Esophagus (tissue), 2 donors: Measurements from ENCODE around the gene CA11. TPM values are rescaled to one million over a fixed set of nuclear protein-coding genes. Genes with fewer than 3 reads are reported as not detected.

Experiments used
- H3K27ac ChIP-seq, 2 donors: one replicate each; pipeline ENCODE4 v1.5.1; 2013; ENCODE audit warnings: low read depth in 2 of 2, mild to moderate bottlenecking in 2 of 2, inconsistent platforms in 1 of 2, low read length in 1 of 2, moderate library complexity in 1 of 2
- H3K27me3 ChIP-seq, 2 donors: one replicate each; pipeline ENCODE4 v1.6.1; 2013; ENCODE audit warnings: low read length in 2 of 2, control low read depth in 1 of 2, mild to moderate bottlenecking in 1 of 2; ENCODE audit not compliant: insufficient read depth in 2 of 2, control insufficient read depth in 1 of 2
- H3K36me3 ChIP-seq, 2 donors: one replicate each; pipeline ENCODE4 v1.6.1; 2013; ENCODE audit warnings: low read length in 1 of 2; ENCODE audit not compliant: control insufficient read depth in 2 of 2, insufficient read depth in 2 of 2
- H3K4me1 ChIP-seq, 2 donors: one replicate each; pipeline ENCODE4 v1.6.1; 2013; ENCODE audit warnings: low read length in 1 of 2; ENCODE audit not compliant: control insufficient read depth in 2 of 2, insufficient read depth in 2 of 2
- H3K4me3 ChIP-seq, 2 donors: one replicate each; pipeline ENCODE4 v1.5.1; 2013; ENCODE audit warnings: low read length in 2 of 2, mild to moderate bottlenecking in 2 of 2, low read depth in 1 of 2, moderate library complexity in 1 of 2
- H3K9me3 ChIP-seq, 2 donors: one replicate each; pipeline ENCODE4 v1.6.1; 2013; ENCODE audit warnings: mild to moderate bottlenecking in 2 of 2, low read depth in 1 of 2, low read length in 1 of 2, moderate library complexity in 1 of 2; ENCODE audit not compliant: control insufficient read depth in 2 of 2, insufficient read depth in 1 of 2
- WGBS, 2 donors: extraction: QIAGEN DNeasy Blood & Tissue Kit; methylation state at CpG; one replicate each; pipeline ENCODE4 v1.1.7; 2013; 5-methylcytosine and 5-hydroxymethylcytosine counted together
- polyA plus RNA-seq, 2 donors: library from polyadenylated mRNA; stranded (reverse); fragments of 200-250 nt; gene quantifications; one replicate each; pipeline ENCODE4 v1.2.3, GENCODE V29; 2013
- donor health status: healthy with polysubstance abuse.
- donor health status: Bipolar disorder and iron deficiency.

The CA11 gene
- polyA plus RNA-seq, 2 donors = 6.8 to 12.7 TPM

DNA sequence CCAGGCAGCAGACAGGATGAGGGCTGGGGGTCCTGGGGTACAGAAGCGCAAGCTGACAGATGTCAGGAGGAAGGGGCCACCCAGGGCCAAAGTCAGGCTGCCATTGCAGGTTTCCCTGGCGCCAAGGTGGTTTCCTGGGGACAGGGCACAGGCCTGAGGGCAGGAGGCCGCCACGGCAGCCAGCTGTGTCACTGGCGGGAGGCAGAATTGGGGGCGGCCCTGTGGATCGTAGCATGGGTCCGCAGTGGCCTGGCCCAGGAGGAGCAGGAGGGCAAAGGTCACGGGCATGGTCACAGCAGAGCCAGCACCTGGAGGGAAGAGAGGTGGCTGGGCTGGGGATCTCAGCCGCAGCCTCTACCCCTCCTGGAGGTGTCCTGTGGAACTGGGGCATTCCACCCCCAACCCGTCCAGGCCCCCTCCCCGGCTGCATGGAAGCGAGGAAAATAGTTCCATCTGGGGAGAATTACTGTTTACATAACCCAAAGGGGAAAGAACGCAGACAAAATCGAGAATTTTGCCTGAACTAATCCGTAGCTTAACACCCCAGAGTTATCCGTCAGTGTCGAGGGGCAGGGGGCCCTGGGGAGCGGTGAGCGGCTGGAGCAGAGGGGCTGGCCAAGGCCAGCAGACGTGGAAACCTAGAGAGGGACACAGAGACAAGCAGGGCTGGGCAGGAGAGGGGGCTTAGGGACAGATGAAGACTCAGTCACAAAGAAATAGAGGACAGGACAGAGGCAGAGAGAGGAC lies 24.9 kb upstream of the CA11 start:
- H3K36me3 ChIP-seq = no peaks in the 10 kb centered on the region
- H3K4me3 ChIP-seq = no peak overlapping the region
- H3K9me3 ChIP-seq = no peaks in the 10 kb centered on the region
- WGBS, 2 donors = 80 to 83% methylated on average over 21 of the region's 21 CpGs
- no peaks in the 10 kb centered on the region for H3K4me1 ChIP-seq
- H3K27me3 ChIP-seq = no peaks in the 10 kb centered on the region
- no peak overlapping the region for H3K27ac ChIP-seq

DNA sequence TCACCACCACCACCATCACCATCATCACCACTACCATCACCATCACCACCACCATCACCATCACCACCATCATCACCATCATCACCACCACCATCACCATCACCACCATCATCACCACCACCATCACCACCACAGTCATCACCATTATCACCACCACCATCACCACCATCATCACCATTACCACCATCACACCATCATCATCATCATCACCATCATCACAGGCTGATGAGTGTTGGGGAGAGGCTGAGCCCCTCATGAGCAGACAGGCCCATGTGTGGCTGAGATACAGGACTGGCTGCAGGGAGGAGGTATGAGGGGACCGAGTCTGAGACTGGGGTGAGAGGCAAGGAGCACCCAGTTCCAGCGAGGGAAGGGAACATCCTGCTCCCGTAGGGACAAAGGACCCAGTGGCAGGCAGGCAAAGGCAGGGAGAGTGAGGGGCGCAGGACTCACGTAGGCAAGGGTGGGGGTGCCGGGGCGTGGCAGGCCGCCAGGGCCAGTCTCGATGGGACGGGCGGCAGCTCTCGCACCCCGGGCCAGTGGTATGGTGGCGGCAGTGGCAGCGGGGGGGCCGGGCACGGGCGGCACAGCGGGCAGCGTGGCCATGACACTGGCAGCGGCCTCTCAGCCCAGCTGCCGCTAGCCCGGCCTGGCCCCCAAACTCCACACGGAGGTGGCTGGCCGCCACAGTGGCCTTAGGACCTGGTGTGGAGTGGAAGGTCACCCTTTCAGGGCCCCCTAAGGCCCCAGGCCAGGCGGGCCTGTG lies 24.1 kb upstream of the CA11 start:
- WGBS, 2 donors = 93 to 97% methylated on average over 26 of the region's 26 CpGs
- Histone ChIP-seq H3K36me3 (no peaks in the 10 kb centered on the region), H3K4me1 (no peaks in the 10 kb centered on the region), H3K4me3 (no peak overlapping the region), H3K27ac (no peak overlapping the region), H3K27me3 (no peaks in the 10 kb centered on the region), H3K9me3 (no peaks in the 10 kb centered on the region)

DNA sequence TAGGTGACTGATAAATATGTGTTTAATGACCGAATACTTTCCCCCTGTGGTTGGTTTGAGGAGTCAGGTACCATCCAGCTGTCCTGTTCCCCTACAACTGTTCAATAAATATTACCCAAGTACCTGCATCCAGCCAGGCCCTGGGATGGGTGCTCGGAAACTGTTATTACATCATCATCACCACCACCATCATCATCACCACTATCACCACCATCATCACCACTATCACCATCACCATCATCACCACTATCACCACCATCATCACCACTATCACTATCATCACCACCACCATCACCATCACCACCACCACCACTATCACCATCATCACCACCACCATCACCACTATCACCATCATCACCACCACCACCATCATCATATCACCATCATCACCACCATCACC lies 22.8 kb upstream of the CA11 start:
- Histone ChIP-seq H3K4me1 (no peaks in the 10 kb centered on the region), H3K27me3 (no peaks in the 10 kb centered on the region), H3K36me3 (no peaks in the 10 kb centered on the region), H3K27ac (no peak overlapping the region), H3K9me3 (no peaks in the 10 kb centered on the region), H3K4me3 (no peak overlapping the region)
- WGBS, 2 donors = 90 to 96% methylated on average over 2 of the region's 2 CpGs

- Histone ChIP-seq H3K4me1 (no peaks in the 10 kb centered on the region), H3K36me3 (no peaks in the 10 kb centered on the region), H3K4me3 (no peak overlapping the region), H3K9me3 (no peaks in the 10 kb centered on the region), H3K27me3 (no peaks in the 10 kb centered on the region), H3K27ac (no peak overlapping the region)
- 63 to 69% methylated on average over 3 of the region's 3 CpGs for WGBS, 2 donors
These were observed 22.3 kb upstream of the CA11 start for GRCh38 chr19:48668332-48668731.

DNA sequence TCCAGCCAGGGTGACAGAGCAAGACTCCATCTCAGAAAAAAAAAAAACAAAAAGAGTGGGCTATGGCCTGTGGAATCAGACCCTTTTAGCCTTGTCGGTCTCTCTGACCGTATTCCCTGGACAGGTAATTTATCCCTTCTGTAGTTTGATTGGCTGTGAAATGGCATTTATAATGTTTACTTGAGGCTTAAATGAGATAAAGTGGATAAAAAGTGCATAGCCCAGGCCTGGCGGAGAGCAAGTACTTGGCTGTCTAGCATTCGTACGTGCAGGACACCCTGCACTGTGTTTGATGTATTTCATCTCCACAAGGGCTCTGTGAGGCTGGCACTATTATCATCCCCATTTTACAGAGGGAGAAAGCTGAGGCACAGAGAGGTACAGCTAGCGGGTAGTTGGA lies 19.8 kb upstream of the CA11 start:
- H3K27me3 ChIP-seq = no peaks in the 10 kb centered on the region
- H3K4me3 ChIP-seq = no peak overlapping the region
- 67 to 76% methylated on average over 6 of the region's 6 CpGs for WGBS, 2 donors
- H3K36me3 ChIP-seq = no peaks in the 10 kb centered on the region
- H3K27ac ChIP-seq = no peak overlapping the region
- H3K9me3 ChIP-seq = no peaks in the 10 kb centered on the region
- H3K4me1 ChIP-seq = no peaks in the 10 kb centered on the region

DNA sequence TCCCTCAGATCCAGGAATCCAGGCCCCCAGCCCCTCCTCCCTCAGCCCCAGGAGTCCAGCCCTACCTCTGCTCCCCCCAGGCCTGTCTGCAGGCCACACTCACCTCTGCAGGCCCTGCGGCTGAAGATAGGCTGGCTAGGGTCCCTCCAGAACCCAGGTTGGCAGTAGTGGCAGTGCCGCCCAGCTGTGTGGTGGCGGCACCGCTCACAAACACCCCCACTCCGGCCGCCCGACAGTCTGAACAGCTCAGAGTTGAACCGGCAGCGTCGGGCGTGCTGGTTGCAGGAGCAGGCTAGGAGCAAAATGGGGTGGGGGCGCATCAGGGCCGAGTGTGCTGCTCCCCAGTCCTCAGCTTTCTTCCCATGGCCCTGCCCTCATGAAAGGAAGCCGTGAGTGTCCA lies 18.5 kb upstream of the CA11 start:
- 89 to 92% methylated on average over 14 of the region's 14 CpGs for WGBS, 2 donors
- no peak overlapping the region for H3K27ac ChIP-seq
- H3K27me3 ChIP-seq = no peaks in the 10 kb centered on the region
- no peaks in the 10 kb centered on the region for H3K36me3 ChIP-seq
- H3K4me1 ChIP-seq = no peaks in the 10 kb centered on the region
- H3K9me3 ChIP-seq = no peaks in the 10 kb centered on the region
- no peak overlapping the region for H3K4me3 ChIP-seq

DNA sequence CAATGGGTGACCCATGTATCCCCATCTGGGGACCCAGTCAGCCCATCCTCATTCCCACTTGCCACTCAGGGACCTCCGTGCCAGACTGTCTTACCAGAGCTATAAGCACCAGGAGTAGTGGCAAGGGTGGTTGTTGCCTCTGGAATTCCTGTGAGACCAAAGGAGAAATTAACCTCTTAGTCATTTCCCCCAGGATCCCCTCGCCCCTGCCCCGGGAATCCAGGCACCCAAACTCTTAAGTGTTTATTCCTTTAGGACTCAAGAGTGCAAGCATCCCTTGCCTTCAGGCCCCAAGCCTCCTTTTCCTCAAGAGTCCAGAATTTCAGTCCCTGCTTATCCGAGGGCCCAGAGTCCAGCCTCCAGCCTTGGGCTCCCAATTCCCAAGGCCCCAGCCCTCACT lies 17.7 kb upstream of the CA11 start:
- Histone ChIP-seq H3K27me3 (no peaks in the 10 kb centered on the region), H3K4me3 (no peak overlapping the region), H3K9me3 (no peaks in the 10 kb centered on the region), H3K27ac (no peak overlapping the region), H3K36me3 (no peaks in the 10 kb centered on the region), H3K4me1 (no peaks in the 10 kb centered on the region)
- WGBS, 2 donors = 88 to 97% methylated on average over 4 of the region's 4 CpGs

GRCh38 chr19:48661711-48662090 lies 15.7 kb upstream of the CA11 start:
- WGBS, 2 donors = 91 to 92% methylated on average over 50 of the region's 50 CpGs
- H3K9me3 ChIP-seq = no peaks in the 10 kb centered on the region
- no peaks in the 10 kb centered on the region for H3K27me3 ChIP-seq
- no peaks in the 10 kb centered on the region for H3K36me3 ChIP-seq
- no peaks in the 10 kb centered on the region for H3K4me1 ChIP-seq
- no peak overlapping the region for H3K27ac ChIP-seq
- H3K4me3 ChIP-seq = no peak overlapping the region

- no peaks in the 10 kb centered on the region for H3K4me1 ChIP-seq
- no peak overlapping the region for H3K27ac ChIP-seq
- WGBS, 2 donors = 61 to 63% methylated on average over 35 of the region's 35 CpGs
- H3K27me3 ChIP-seq = no peaks in the 10 kb centered on the region
- no peaks in the 10 kb centered on the region for H3K36me3 ChIP-seq
- H3K9me3 ChIP-seq = no peaks in the 10 kb centered on the region
- H3K4me3 ChIP-seq = no peak overlapping the region
These were observed 15.1 kb upstream of the CA11 start for GRCh38 chr19:48660852-48661710.
